ENCODE results near the gene CCDC34. TPM values are rescaled to one million over a fixed set of nuclear protein-coding genes. Genes with fewer than 3 reads are reported as not detected.

Gene CCDC34
- polyA plus RNA-seq, 1 donor from 2014 or later, result 13.3 TPM

DNA sequence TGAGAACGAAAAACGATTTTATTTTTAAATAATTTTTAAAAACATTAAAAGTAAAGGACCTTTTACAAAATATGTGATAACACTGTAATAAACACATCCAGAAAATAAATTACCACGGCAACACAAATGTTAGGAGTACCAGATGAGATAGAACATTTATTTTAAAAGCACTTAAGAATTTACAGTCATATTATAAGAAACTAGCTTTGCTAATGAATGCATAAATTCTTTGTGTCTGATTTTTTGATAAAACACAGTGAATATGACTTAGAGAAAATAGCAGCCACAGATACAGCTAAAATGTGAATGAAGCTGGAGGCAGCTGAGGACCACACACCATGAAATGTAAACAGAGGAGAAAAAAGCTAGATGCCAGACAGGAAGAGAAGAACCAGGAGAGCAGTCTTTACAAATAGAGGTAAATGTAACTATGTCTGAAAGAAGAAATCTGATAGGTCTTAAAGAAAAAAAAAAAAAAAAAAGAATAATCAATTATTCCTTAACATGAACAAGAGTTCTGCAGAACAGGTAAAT is 14.6 kb downstream of the CCDC34 start:
- H4K20me1 ChIP-seq (ENCODE audit: insufficient read depth), result no peaks in the 10 kb centered on the region
- no peaks in the 10 kb centered on the region for H3F3A ChIP-seq (ENCODE audit: insufficient read depth, low read length, poor library complexity, severe bottlenecking)
- TF ChIP-seq MXI1 (conservative IDR thresholded peaks at IDR 0.05; ENCODE audit: poor library complexity, severe bottlenecking), result no peak
- TF ChIP-seq, protein P1, sequence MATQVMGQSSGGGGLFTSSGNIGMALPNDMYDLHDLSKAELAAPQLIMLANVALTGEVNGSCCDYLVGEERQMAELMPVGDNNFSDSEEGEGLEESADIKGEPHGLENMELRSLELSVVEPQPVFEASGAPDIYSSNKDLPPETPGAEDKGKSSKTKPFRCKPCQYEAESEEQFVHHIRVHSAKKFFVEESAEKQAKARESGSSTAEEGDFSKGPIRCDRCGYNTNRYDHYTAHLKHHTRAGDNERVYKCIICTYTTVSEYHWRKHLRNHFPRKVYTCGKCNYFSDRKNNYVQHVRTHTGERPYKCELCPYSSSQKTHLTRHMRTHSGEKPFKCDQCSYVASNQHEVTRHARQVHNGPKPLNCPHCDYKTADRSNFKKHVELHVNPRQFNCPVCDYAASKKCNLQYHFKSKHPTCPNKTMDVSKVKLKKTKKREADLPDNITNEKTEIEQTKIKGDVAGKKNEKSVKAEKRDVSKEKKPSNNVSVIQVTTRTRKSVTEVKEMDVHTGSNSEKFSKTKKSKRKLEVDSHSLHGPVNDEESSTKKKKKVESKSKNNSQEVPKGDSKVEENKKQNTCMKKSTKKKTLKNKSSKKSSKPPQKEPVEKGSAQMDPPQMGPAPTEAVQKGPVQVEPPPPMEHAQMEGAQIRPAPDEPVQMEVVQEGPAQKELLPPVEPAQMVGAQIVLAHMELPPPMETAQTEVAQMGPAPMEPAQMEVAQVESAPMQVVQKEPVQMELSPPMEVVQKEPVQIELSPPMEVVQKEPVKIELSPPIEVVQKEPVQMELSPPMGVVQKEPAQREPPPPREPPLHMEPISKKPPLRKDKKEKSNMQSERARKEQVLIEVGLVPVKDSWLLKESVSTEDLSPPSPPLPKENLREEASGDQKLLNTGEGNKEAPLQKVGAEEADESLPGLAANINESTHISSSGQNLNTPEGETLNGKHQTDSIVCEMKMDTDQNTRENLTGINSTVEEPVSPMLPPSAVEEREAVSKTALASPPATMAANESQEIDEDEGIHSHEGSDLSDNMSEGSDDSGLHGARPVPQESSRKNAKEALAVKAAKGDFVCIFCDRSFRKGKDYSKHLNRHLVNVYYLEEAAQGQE (IDR thresholded peaks at IDR 0.05; ENCODE audit: borderline replicate concordance), result no peak
- no peak for TF ChIP-seq POLR2AphosphoS5 (IDR thresholded peaks at IDR 0.05)
- no peak for TF ChIP-seq SMC3 (conservative IDR thresholded peaks at IDR 0.05; ENCODE audit: poor library complexity)
- no peak for TF ChIP-seq RAD21 (conservative IDR thresholded peaks at IDR 0.05)
- TF ChIP-seq, protein P2, sequence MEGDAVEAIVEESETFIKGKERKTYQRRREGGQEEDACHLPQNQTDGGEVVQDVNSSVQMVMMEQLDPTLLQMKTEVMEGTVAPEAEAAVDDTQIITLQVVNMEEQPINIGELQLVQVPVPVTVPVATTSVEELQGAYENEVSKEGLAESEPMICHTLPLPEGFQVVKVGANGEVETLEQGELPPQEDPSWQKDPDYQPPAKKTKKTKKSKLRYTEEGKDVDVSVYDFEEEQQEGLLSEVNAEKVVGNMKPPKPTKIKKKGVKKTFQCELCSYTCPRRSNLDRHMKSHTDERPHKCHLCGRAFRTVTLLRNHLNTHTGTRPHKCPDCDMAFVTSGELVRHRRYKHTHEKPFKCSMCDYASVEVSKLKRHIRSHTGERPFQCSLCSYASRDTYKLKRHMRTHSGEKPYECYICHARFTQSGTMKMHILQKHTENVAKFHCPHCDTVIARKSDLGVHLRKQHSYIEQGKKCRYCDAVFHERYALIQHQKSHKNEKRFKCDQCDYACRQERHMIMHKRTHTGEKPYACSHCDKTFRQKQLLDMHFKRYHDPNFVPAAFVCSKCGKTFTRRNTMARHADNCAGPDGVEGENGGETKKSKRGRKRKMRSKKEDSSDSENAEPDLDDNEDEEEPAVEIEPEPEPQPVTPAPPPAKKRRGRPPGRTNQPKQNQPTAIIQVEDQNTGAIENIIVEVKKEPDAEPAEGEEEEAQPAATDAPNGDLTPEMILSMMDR (IDR thresholded peaks at IDR 0.05; ENCODE audit: poor library complexity, severe bottlenecking), result no peak
- no peak for TF ChIP-seq EZH2 (IDR thresholded peaks at IDR 0.05; ENCODE audit: borderline replicate concordance, insufficient read depth, low read length, poor library complexity, severe bottlenecking)
- TF ChIP-seq TAF1 (IDR thresholded peaks at IDR 0.05; ENCODE audit: low read depth), result no peak
- no peak for TF ChIP-seq EP300 (conservative IDR thresholded peaks at IDR 0.05; ENCODE audit: poor library complexity, severe bottlenecking)
- H3K4me3 ChIP-seq (ENCODE audit: low read length), result no peak overlapping the region
- H3K4me2 ChIP-seq (ENCODE audit: low read length), result no peak overlapping the region
- no peaks in the 10 kb centered on the region for H3K27me3 ChIP-seq (ENCODE audit: insufficient read depth, low read depth, low read length)
- no peaks in the 10 kb centered on the region for H3K9me3 ChIP-seq (ENCODE audit: low read length)
- no peak overlapping the region for H3K27ac ChIP-seq (ENCODE audit: low read length)
- H3K9me2 ChIP-seq (ENCODE audit: insufficient read depth, low read length), result no peaks in the 10 kb centered on the region
- no peak overlapping the region for H2AFZ ChIP-seq (ENCODE audit: low read depth, low read length)
- H3K9ac ChIP-seq (ENCODE audit: low read length), result no peak overlapping the region
- H3K36me3 ChIP-seq (ENCODE audit: insufficient read depth, low read length), result no peaks in the 10 kb centered on the region
- H3K79me2 ChIP-seq (replicated peaks; ENCODE audit: insufficient read depth, low read length), result no peaks in the 10 kb centered on the region

DNA sequence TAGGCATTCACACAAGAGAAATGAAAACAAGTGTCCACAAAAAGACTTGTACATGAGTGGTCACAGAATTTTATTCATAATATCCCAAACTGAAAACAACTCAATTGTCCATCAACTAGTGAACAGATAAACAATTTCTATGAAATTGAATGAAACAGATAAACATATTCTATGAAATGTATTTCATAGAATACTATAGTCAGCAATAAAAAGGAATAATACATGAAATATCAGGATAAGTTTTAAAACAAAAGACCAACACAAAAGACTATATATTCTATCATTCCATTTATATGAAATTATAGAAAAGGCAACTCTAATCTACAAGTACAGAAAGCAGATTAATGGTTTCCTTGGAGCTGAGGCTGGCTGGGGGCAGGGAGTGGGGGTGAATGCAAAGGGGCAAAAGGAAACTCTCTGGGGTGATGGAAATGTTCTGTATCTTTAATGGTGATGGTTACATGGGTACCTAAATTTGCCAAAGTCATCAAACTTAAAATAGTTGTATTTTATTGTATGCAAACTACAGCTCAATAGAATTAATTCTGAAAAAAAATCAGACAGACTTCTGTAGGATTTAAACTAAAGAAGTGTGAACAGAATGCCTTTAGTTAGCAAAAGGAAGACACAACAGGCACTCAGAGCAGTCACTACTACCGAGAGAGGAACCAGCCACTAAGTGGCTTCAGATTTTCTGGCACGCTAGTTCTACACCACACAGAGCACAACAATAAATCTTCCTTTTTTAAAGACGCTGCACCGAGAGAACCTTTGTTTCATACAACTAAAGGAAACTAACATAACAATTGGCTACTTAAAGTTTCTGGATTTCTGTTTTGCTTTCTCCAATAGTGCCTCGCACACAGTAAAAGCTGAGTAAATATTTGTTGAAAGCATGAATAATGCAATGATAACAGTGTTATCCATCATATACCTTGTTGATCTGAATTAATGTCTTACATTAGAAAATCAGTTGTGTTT is 15.4 kb downstream of the CCDC34 start:
- TF ChIP-seq EP300 (conservative IDR thresholded peaks at IDR 0.05; ENCODE audit: poor library complexity, severe bottlenecking), result no peak
- TF ChIP-seq RAD21 (conservative IDR thresholded peaks at IDR 0.05), result no peak
- TF ChIP-seq MXI1 (conservative IDR thresholded peaks at IDR 0.05; ENCODE audit: poor library complexity, severe bottlenecking), result no peak
- TF ChIP-seq SMC3 (conservative IDR thresholded peaks at IDR 0.05; ENCODE audit: poor library complexity), result no peak
- TF ChIP-seq, protein P2 (IDR thresholded peaks at IDR 0.05; ENCODE audit: poor library complexity, severe bottlenecking), result no peak
- no peak for TF ChIP-seq TAF1 (IDR thresholded peaks at IDR 0.05; ENCODE audit: low read depth)
- no peak for TF ChIP-seq POLR2AphosphoS5 (IDR thresholded peaks at IDR 0.05)
- no peak for TF ChIP-seq EZH2 (IDR thresholded peaks at IDR 0.05; ENCODE audit: borderline replicate concordance, insufficient read depth, low read length, poor library complexity, severe bottlenecking)
- TF ChIP-seq, protein P1 (IDR thresholded peaks at IDR 0.05; ENCODE audit: borderline replicate concordance), result no peak
- no peak overlapping the region for H2AFZ ChIP-seq (ENCODE audit: low read depth, low read length)
- H3K9me2 ChIP-seq (ENCODE audit: insufficient read depth, low read length), result no peaks in the 10 kb centered on the region
- H3K9me3 ChIP-seq (ENCODE audit: low read length), result no peaks in the 10 kb centered on the region
- no peak overlapping the region for H3K9ac ChIP-seq (ENCODE audit: low read length)
- no peaks in the 10 kb centered on the region for H3K27me3 ChIP-seq (ENCODE audit: insufficient read depth, low read depth, low read length)
- no peaks in the 10 kb centered on the region for H3F3A ChIP-seq (ENCODE audit: insufficient read depth, low read length, poor library complexity, severe bottlenecking)
- no peak overlapping the region for H3K4me3 ChIP-seq (ENCODE audit: low read length)
- H3K27ac ChIP-seq (ENCODE audit: low read length), result no peak overlapping the region
- H3K36me3 ChIP-seq (ENCODE audit: insufficient read depth, low read length), result no peaks in the 10 kb centered on the region
- H4K20me1 ChIP-seq (ENCODE audit: insufficient read depth), result no peaks in the 10 kb centered on the region
- H3K4me2 ChIP-seq (ENCODE audit: low read length), result no peak overlapping the region
- H3K79me2 ChIP-seq (replicated peaks; ENCODE audit: insufficient read depth, low read length), result no peaks in the 10 kb centered on the region

All from neural cell (in vitro differentiated cells).